ENCODE results near the gene ZNF784.

DNA sequence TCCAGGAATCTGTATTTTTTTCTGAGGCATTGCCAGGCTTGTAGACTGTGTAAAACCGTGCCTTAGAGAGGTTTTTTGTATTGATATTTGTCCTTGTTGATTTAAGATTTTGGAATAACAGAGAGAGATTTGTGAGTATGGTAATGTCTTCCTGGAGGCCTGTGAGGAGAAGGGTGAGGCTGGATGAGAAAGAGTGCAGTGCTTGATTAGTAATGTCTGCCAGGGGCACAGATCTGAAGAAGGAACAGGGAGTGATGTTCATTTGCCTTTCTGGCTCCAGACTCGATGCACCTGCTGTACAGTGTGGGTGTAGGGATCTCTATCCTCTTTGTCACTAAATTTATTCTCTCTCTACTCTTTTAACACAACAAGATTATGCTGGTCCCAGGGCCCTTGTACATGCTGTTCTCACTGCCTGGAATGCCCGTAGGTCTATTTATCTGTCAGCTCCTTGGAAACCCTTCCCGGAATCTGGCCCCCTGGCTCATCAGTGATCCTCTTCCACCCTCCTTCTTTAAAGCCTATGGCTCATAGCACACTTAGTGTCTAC is 29.3 kb downstream of the ZNF784 start:
- TF ChIP-seq FOXP1 (CRISPR knock-in tag; IDR thresholded peaks at IDR 0.05; ENCODE audit: borderline replicate concordance) (no peak), USF1 (CRISPR knock-in tag; IDR thresholded peaks at IDR 0.05) (no peak), JUN (CRISPR knock-in tag; IDR thresholded peaks at IDR 0.05) (no peak), ATF1 (CRISPR knock-in tag; IDR thresholded peaks at IDR 0.05) (no peak), ESRRA (CRISPR knock-in tag; IDR thresholded peaks at IDR 0.05; ENCODE audit: borderline replicate concordance) (no peak), NR1H2 (CRISPR knock-in tag; IDR thresholded peaks at IDR 0.05) (no peak), TEAD4 (CRISPR knock-in tag; IDR thresholded peaks at IDR 0.05) (no peak), ATF3 (CRISPR knock-in tag; conservative IDR thresholded peaks at IDR 0.05) (no peak), ZNF232 (CRISPR knock-in tag; IDR thresholded peaks at IDR 0.05) (no peak), E2F4 (CRISPR knock-in tag; IDR thresholded peaks at IDR 0.05; ENCODE audit: borderline replicate concordance, low read depth) (no peak)
- TF ChIP-seq, protein P1, sequence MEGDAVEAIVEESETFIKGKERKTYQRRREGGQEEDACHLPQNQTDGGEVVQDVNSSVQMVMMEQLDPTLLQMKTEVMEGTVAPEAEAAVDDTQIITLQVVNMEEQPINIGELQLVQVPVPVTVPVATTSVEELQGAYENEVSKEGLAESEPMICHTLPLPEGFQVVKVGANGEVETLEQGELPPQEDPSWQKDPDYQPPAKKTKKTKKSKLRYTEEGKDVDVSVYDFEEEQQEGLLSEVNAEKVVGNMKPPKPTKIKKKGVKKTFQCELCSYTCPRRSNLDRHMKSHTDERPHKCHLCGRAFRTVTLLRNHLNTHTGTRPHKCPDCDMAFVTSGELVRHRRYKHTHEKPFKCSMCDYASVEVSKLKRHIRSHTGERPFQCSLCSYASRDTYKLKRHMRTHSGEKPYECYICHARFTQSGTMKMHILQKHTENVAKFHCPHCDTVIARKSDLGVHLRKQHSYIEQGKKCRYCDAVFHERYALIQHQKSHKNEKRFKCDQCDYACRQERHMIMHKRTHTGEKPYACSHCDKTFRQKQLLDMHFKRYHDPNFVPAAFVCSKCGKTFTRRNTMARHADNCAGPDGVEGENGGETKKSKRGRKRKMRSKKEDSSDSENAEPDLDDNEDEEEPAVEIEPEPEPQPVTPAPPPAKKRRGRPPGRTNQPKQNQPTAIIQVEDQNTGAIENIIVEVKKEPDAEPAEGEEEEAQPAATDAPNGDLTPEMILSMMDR (IDR thresholded peaks at IDR 0.05): no peak
- TF ChIP-seq, protein P2, sequence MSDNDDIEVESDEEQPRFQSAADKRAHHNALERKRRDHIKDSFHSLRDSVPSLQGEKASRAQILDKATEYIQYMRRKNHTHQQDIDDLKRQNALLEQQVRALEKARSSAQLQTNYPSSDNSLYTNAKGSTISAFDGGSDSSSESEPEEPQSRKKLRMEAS (CRISPR knock-in tag; IDR thresholded peaks at IDR 0.05): no peak
- TF ChIP-seq, protein P3, sequence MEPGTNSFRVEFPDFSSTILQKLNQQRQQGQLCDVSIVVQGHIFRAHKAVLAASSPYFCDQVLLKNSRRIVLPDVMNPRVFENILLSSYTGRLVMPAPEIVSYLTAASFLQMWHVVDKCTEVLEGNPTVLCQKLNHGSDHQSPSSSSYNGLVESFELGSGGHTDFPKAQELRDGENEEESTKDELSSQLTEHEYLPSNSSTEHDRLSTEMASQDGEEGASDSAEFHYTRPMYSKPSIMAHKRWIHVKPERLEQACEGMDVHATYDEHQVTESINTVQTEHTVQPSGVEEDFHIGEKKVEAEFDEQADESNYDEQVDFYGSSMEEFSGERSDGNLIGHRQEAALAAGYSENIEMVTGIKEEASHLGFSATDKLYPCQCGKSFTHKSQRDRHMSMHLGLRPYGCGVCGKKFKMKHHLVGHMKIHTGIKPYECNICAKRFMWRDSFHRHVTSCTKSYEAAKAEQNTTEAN (CRISPR knock-in tag; IDR thresholded peaks at IDR 0.05): no peak
